B cell (primary cell): ENCODE measurements around the gene MRPL10. TPM values are rescaled to one million over a fixed set of nuclear protein-coding genes. Genes with fewer than 3 reads are reported as not detected.

Experiments
- ATAC-seq: fragments of 200-7000 bp; cut with Tn5 transposase; one replicate; pipeline ENCODE4 v1.10.0; 2021; ENCODE audit warnings: low read depth, mild to moderate bottlenecking, moderate number of reproducible peaks, moderate library complexity
- CTCF ChIA-PET: fragments of 350-600 bp; sonication (Branson Sonifier 250); formaldehyde crosslinking; loops from one replicate; lab custom pipeline; 2021; ENCODE audit warnings: antibody characterized with exemption, inconsistent platforms; lab: Charles Lee
- POLR2A ChIA-PET: fragments of 350-600 bp; sonication (Branson Sonifier 250); formaldehyde crosslinking; loops from one replicate; lab custom pipeline; 2021; ENCODE audit warnings: antibody characterized with exemption; lab: Charles Lee
- DNase-seq: peaks from one replicate; pipeline ENCODE4 v3.0.0; 2013
- H2AFZ ChIP-seq: 2 replicates; pipeline ENCODE4 v1.6.1; 2012; ENCODE audit warnings: mild to moderate bottlenecking, low read depth, low read length; ENCODE audit not compliant: insufficient read depth, poor library complexity, severe bottlenecking
- H3K27ac ChIP-seq, 2 donors: 1 replicate in 1 of 2; 2 replicates in 1 of 2; pipeline ENCODE4 v1.5.1; 2012 to 2013; ENCODE audit warnings: low read length in 2 of 2, mild to moderate bottlenecking in 2 of 2, moderate library complexity in 1 of 2
- H3K27me3 ChIP-seq, 4 experiments: fragments of 200-600 bp in 1 of 4; sonication (generic) in 1 of 4; replicated peaks in 1 of 4; 1 replicate in 2 of 4; 2 replicates in 2 of 4; pipeline versions ENCODE4 v1.6.1 to v1.7.0; 2013 to 2016; ENCODE audit warnings: low read length in 3 of 4, mild to moderate bottlenecking in 2 of 4, mixed read lengths in 1 of 4, moderate library complexity in 1 of 4; ENCODE audit not compliant: insufficient read depth in 4 of 4, control insufficient read depth in 3 of 4; ENCODE audit errors: control extremely low read depth in 1 of 4
- H3K36me3 ChIP-seq, 2 experiments: replicated peaks in 1 of 2; 1 replicate in 1 of 2; 2 replicates in 1 of 2; pipeline versions ENCODE4 v1.6.1 to v1.7.1; 2013; ENCODE audit warnings: low read length in 1 of 2; ENCODE audit not compliant: insufficient read depth in 2 of 2, control insufficient read depth in 1 of 2; ENCODE audit errors: control extremely low read depth in 1 of 2, extremely low read depth in 1 of 2
- H3K4me1 ChIP-seq, 2 donors: fragments of 200-600 bp in 1 of 2; sonication (generic) in 1 of 2; 1 replicate in 1 of 2; 2 replicates in 1 of 2; pipeline versions ENCODE4 v1.5.1 to v1.6.1; 2013 to 2017; ENCODE audit warnings: low read length in 2 of 2; ENCODE audit not compliant: control insufficient read depth in 2 of 2, insufficient read depth in 2 of 2
- H3K4me2 ChIP-seq: replicated peaks from 2 replicates; pipeline ENCODE3; 2012; ENCODE audit warnings: mild to moderate bottlenecking, low read depth, low read length; ENCODE audit not compliant: poor library complexity, severe bottlenecking
- H3K4me3 ChIP-seq, 5 experiments: fragments of 200-600 bp in 1 of 5; sonication (generic) in 1 of 5; 1 replicate in 3 of 5; 2 replicates in 2 of 5; pipeline versions ENCODE4 v1.5.1 to v1.7.0; 2011 to 2016; ENCODE audit warnings: low read length in 4 of 5, mild to moderate bottlenecking in 4 of 5, low read depth in 2 of 5, control low read depth in 1 of 5, moderate library complexity in 1 of 5; ENCODE audit not compliant: insufficient read depth in 1 of 5; ENCODE audit errors: control extremely low read depth in 1 of 5, extremely low read depth in 1 of 5
- H3K79me2 ChIP-seq: fragments of 200-600 bp; sonication (generic); one replicate; pipeline ENCODE4 v1.6.0; 2016; ENCODE audit warnings: low read length; ENCODE audit not compliant: control insufficient read depth, insufficient read depth
- H3K9ac ChIP-seq: fragments of 200-600 bp; sonication (generic); 2 replicates; pipeline ENCODE4 v1.6.1; 2017; ENCODE audit warnings: mild to moderate bottlenecking, low read length, moderate library complexity
- H3K9me3 ChIP-seq, 3 donors: one replicate each; pipeline versions ENCODE4 v1.6.1 to v1.7.1; 2013; ENCODE audit warnings: low read length in 2 of 3; ENCODE audit not compliant: control insufficient read depth in 2 of 3, insufficient read depth in 1 of 3; ENCODE audit errors: control extremely low read depth in 1 of 3
- H4K20me1 ChIP-seq: 2 replicates; pipeline ENCODE4 v1.6.0; 2012; ENCODE audit warnings: mild to moderate bottlenecking, low read length; ENCODE audit not compliant: insufficient read depth, control insufficient read depth, poor library complexity, severe bottlenecking
- H3K27ac Mint-ChIP-seq: one replicate; pipeline ENCODE4 v1.8.0; 2021; ENCODE audit warnings: mixed read lengths
- H3K27me3 Mint-ChIP-seq: one replicate; pipeline ENCODE4 v1.8.0; 2021; ENCODE audit warnings: mixed read lengths
- H3K4me1 Mint-ChIP-seq: one replicate; pipeline ENCODE4 v1.8.0; 2021; ENCODE audit warnings: mixed read lengths
- H3K4me3 Mint-ChIP-seq: one replicate; pipeline ENCODE4 v1.8.0; 2021; ENCODE audit warnings: mixed read lengths
- H3K9me3 Mint-ChIP-seq: one replicate; pipeline ENCODE4 v1.8.0; 2022; ENCODE audit warnings: mixed read lengths; ENCODE audit not compliant: insufficient read depth
- CTCF ChIP-seq: fragments of 200-600 bp; IDR thresholded peaks from one replicate; pipeline ENCODE4 v1.8.0; 2022; ENCODE audit warnings: antibody characterized with exemption, mild to moderate bottlenecking
- EZH2 ChIP-seq: IDR thresholded peaks from 2 replicates; pipeline ENCODE4 v1.6.1; 2012; ENCODE audit warnings: borderline replicate concordance, low read depth, mild to moderate bottlenecking, moderate library complexity, low read length; ENCODE audit not compliant: insufficient read depth, poor library complexity, severe bottlenecking
- WGBS: methylation state at CpG from one replicate; pipeline ENCODE4 v1.1.5; 2013; ENCODE audit warnings: missing lambda C conversion rate; ENCODE audit not compliant: insufficient coverage; 5-methylcytosine and 5-hydroxymethylcytosine counted together
- intact Hi-C: fragments of 100-400 bp; cut with micrococcal nuclease; formaldehyde crosslinking; loops from one replicate; pipeline ENCODE4 v1.10.0; 2022
- polyA minus RNA-seq: library from RNA; depleted of rRNA, polyadenylated mRNA; stranded (reverse); fragments of >200 nt; gene quantifications from 2 replicates; pipeline ENCODE4 v1.2.3, GENCODE V29; 2012
- polyA plus RNA-seq: library from polyadenylated mRNA; depleted of rRNA; stranded (reverse); fragments of >200 nt; gene quantifications from 2 replicates; pipeline ENCODE4 v1.2.3, GENCODE V29; 2012
- total RNA-seq, 2 donors: library from RNA; stranded (reverse); fragments of 120-200 nt in 1 of 2; gene quantifications; 1 replicate in 1 of 2; 2 replicates in 1 of 2; pipeline versions ENCODE4 v1.2.3 to v1.2.4, GENCODE V29; 2013 to 2022

Gene MRPL10
- total RNA-seq, result 34.8 and 37.4 TPM in 2 replicates
- 24.9 TPM for total RNA-seq (2013)
- polyA plus RNA-seq, result 32.4 and 39.4 TPM in 2 replicates
- 38.7 and 41.7 TPM in 2 replicates for polyA minus RNA-seq

DNA sequence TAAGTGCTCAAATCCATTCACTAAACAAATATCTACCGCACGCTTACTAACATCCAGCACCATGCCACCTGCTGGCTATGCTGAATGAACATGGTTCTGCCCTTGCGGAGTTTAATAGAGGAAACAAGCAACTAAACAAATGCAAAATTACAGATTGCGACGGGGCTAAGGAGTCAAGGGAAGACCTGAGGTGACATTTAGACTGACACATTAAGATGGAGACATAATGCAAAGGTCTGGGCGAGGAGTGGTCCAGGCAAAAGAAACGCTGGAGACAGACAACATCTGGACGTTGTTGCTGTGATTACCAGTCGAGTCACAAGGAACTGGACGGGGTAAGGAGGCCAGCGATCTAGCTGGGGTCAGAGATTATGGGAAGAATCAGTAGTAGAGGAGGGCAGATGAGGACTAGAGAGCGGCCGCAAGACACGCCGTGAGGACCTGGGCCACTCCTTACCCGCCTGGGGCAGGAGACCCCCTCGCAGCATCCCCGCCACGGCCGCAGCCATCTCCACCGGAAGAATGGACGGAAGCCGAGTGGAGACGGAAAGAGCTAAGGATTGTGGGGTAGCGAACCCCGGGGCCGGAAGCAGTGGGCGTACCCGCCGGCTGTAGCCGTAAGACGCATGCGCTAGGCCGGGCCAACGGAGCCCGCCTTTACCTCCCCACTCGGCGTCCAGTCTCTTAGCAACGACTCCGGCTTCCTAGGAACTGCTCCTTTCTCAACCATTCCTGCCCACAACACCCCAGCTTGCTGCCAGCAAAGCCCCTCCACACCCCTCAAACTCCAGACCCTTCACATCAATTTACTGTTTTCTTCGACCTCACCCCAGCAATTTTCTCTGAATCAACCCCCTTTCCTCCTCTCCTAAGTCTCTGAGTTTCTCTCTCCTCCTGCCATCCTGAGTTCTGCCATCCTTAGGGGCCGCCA is at the start of gene MRPL10, which contains the start of gene LRRC46:
Gene MRPL10 (minus strand): TSS at position 539 of the 931 bp plus-strand sequence. CDS start 30 bp downstream, at position 509.
Gene LRRC46 (plus strand): TSS at position 668 of the 931 bp plus-strand sequence. CDS start 320 bp downstream, outside the sequence.
- CTCF ChIA-PET, result interaction anchor here (0.6 to 2.1 kb wide), 8 partner anchors 9 to 116 kb away, joined by 3 to 15 read pairs (median 5); partner anchors contain the start of gene SCRN2
- H3K27ac Mint-ChIP-seq, result peak within 1 kb of the TSS; percentile 89
- no peaks in the 10 kb centered on the region for H3K27me3 ChIP-seq
- H3K9ac ChIP-seq, result peak within 1 kb of the TSS; percentile 80
- ATAC-seq (peak; percentile 94), DNase-seq (peak; percentile 93)
- peaks cover 13% of the 10 kb centered on the region for H4K20me1 ChIP-seq
- peak within 1 kb of the TSS; percentile 93 for H2AFZ ChIP-seq
- H3K9me3 Mint-ChIP-seq, result no peaks in the 10 kb centered on the region
- H3K9me3 ChIP-seq, result no peaks in the 10 kb centered on the region
- intact Hi-C loops, result loop anchor here (1.0 to 2.0 kb wide), 4 partner anchors 10 to 140 kb away; partner anchors contain the start of genes CDK5RAP3, OSBPL7 and SCRN2
- H3K27me3 Mint-ChIP-seq, result no peaks in the 10 kb centered on the region
- H3K4me2 ChIP-seq, result peak within 1 kb of the TSS; percentile 95
- WGBS, result under 1% methylated on average over 38 of the region's 42 CpGs
- TF ChIP-seq EZH2, result no peak
- TF ChIP-seq CTCF, result peak; percentile 40
- H3K36me3 ChIP-seq, result peaks cover 0 to 29% of the 10 kb centered on the region in 2 experiments
- peak within 1 kb of the TSS; percentile 70 to 97 (median 96) for H3K4me3 ChIP-seq
- peaks cover 19 to 21% of the 10 kb centered on the region in 2 donors for H3K4me1 ChIP-seq
- peaks cover 25% of the 10 kb centered on the region for H3K4me1 Mint-ChIP-seq
- H3K27ac ChIP-seq, result peak within 1 kb of the TSS; percentile 69 to 81
- peaks cover 47% of the 10 kb centered on the region for H3K79me2 ChIP-seq
- POLR2A ChIA-PET, result interaction anchor here (0.6 to 1.6 kb wide), 5 partner anchors 9 to 746 kb away, joined by 4 to 15 read pairs (median 8); partner anchors contain the start of genes OSBPL7, SCRN2 and SP2
- H3K4me3 Mint-ChIP-seq, result peak within 1 kb of the TSS; percentile 92
